Measurements from ENCODE around the gene PELI2.

GRCh38 chr14:56131004-56131864 is 13.0 kb downstream of the PELI2 start:
- TF ChIP-seq CTCF (IDR thresholded peaks at IDR 0.05 in 4 of 5, conservative IDR thresholded peaks at IDR 0.05 in 1 of 5) (no peak), POLR2A (IDR thresholded peaks at IDR 0.05) (no peak)
